AG04450 (cell line): ENCODE measurements around the gene LRP1B. TPM values are rescaled to one million over a fixed set of nuclear protein-coding genes. Genes with fewer than 3 reads are reported as not detected.

Experiments
- CTCF ChIA-PET: fragments of 300-600, 350-600 bp; formaldehyde crosslinking; extraction: SDS; loops from one replicate; lab custom pipeline; 2022; ENCODE audit warnings: antibody characterized with exemption, inconsistent platforms; lab: Charles Lee
- POLR2A ChIA-PET: fragments of 350-600 bp; formaldehyde crosslinking; extraction: SDS; loops from one replicate; lab custom pipeline; 2021; ENCODE audit warnings: antibody characterized with exemption, inconsistent platforms; lab: Yijun Ruan, JAX
- DNase-seq: peaks from one replicate; pipeline ENCODE4 v3.0.0-alpha.2; 2011; ENCODE audit warnings: low read depth, low spot score
- H3K27ac ChIP-seq: one replicate; pipeline ENCODE4 v1.5.1; 2012; ENCODE audit warnings: low read depth, low read length, control low read depth
- H3K27me3 ChIP-seq: one replicate; pipeline ENCODE4 v1.6.0; 2012; ENCODE audit warnings: low read length; ENCODE audit not compliant: control insufficient read depth, insufficient read depth
- H3K4me3 ChIP-seq: 2 replicates; pipeline ENCODE4 v1.5.1; 2011; ENCODE audit warnings: mild to moderate bottlenecking, low read depth, low read length, control low read depth
- H3K9me3 ChIP-seq: 2 replicates; pipeline ENCODE4 v1.5.1; 2012; ENCODE audit warnings: low read length; ENCODE audit not compliant: control insufficient read depth, insufficient read depth
- polyA plus RNA-seq: library from polyadenylated mRNA; depleted of rRNA; stranded (reverse); fragments of >200 nt; gene quantifications from 2 replicates; pipeline ENCODE4 v1.2.3, GENCODE V29; 2011
- TF ChIP-seq, protein P1 (sequence below): IDR thresholded peaks from 2 replicates; pipeline ENCODE4 v1.5.1; 2011; ENCODE audit warnings: low read depth, low read length, control low read depth, inconsistent platforms

LRP1B gene
- polyA plus RNA-seq, 1 experiment, result 0.15 TPM

DNA sequence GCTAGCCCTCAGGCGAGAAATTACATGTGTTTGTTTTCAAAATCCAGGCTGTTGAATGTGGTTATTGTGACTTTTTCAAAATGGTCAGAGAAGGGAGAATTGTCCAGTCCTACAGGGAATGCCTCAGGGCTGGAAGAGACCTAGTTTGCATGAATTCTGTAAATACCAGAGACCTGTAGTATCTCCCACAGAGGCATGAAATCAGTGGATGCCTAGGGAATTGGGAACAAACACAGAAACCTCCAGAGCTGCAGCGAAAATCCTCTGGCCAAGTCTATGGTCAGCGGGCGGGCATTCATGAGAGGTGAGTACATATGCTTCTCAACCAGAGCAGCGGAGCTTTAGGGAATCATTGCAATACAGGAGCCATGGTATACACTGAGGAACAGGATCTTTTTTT lies 1754.1 kb downstream of the LRP1B start:
- Histone ChIP-seq H3K9me3 (no peaks in the 10 kb centered on the region), H3K4me3 (no peak overlapping the region), H3K27ac (no peak overlapping the region), H3K27me3 (no peaks in the 10 kb centered on the region)
- ChIA-PET POLR2A (no interaction called here), CTCF (no interaction called here)
- TF ChIP-seq, protein P1, sequence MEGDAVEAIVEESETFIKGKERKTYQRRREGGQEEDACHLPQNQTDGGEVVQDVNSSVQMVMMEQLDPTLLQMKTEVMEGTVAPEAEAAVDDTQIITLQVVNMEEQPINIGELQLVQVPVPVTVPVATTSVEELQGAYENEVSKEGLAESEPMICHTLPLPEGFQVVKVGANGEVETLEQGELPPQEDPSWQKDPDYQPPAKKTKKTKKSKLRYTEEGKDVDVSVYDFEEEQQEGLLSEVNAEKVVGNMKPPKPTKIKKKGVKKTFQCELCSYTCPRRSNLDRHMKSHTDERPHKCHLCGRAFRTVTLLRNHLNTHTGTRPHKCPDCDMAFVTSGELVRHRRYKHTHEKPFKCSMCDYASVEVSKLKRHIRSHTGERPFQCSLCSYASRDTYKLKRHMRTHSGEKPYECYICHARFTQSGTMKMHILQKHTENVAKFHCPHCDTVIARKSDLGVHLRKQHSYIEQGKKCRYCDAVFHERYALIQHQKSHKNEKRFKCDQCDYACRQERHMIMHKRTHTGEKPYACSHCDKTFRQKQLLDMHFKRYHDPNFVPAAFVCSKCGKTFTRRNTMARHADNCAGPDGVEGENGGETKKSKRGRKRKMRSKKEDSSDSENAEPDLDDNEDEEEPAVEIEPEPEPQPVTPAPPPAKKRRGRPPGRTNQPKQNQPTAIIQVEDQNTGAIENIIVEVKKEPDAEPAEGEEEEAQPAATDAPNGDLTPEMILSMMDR, result no peak
- DNase-seq, result no peak

DNA sequence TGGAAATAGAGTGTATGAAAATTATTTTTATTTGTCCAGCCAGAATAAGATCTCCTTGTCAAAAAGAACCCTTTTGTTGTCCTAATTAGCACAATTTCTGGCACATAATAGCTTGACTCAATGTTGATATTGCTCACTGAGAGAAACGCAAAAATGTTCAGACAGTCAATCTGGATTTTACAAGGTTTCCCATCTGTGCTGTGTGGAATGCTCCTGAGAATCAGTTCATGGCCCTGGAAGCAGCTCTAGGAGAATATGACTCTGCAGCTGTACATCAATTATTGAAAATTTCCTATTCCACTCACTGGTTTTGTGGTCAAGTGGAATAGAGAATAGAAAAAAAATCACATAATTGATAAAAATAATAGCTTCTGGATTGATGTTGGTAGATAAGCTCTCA lies 1767.7 kb downstream of the LRP1B start:
- DNase-seq, result no peak
- TF ChIP-seq, protein P1, result no peak
- CTCF ChIA-PET, result no interaction called here
- POLR2A ChIA-PET, result no interaction called here
- H3K9me3 ChIP-seq, result no peaks in the 10 kb centered on the region
- no peaks in the 10 kb centered on the region for H3K27me3 ChIP-seq
- H3K27ac ChIP-seq, result no peak overlapping the region
- H3K4me3 ChIP-seq, result no peak overlapping the region

DNA sequence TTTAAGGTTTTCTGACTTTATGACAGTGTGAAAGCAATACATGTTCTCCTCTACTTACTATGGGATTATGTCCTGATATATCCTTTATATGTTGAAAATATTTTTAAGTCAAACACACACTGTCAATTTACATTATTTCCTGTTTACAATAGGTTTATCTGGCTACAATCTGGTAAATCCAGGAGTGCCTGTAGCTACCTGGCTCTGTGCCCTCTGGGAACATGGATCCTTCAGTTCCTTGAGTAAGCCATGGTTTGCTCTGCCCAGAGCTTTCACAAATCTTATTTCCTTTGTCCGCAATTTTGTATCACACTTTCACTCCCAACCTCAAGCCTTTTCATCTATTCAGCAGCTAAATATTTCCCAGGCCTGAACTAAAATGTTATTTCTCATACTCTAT lies 1768.5 kb downstream of the LRP1B start:
- no peaks in the 10 kb centered on the region for H3K9me3 ChIP-seq
- TF ChIP-seq, protein P1, result no peak
- no peak overlapping the region for H3K4me3 ChIP-seq
- DNase-seq, result no peak
- no peak overlapping the region for H3K27ac ChIP-seq
- ChIA-PET CTCF (no interaction called here), POLR2A (no interaction called here)
- H3K27me3 ChIP-seq, result no peaks in the 10 kb centered on the region

DNA sequence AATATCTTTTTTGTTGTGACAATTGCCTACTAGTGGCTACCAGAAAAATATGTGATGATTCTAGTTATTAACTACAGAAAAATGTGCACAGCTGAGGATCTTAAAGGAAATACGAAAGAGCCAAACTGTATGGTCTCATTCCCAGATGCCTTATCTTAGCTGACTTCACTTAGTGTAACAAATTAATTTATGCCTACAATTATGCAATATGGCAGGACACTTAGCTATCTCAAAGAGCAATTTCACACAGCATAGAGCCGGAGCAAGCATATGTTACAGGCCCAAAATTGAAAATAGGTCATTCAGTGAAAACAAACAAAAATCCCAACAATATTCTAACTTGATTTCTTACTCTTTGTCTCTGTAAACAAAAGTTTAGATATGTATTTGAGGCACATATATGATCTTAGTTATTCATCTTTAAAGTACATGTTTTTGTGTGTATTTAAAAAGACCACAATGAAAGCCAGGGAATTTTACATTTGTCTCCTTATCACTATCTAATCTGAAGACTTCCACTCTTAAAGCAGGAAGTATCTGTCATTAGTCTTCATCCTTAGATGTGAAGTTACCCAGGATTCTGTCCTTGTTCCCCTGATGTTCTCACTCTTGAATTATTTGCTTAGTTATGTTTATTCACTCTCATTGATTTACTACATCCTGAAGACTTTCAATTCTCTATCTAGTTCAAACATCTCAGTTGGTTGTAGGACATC lies 1771.6 kb downstream of the LRP1B start:
- H3K27ac ChIP-seq, result no peak overlapping the region
- no peaks in the 10 kb centered on the region for H3K9me3 ChIP-seq
- CTCF ChIA-PET, result no interaction called here
- H3K4me3 ChIP-seq, result no peak overlapping the region
- POLR2A ChIA-PET, result no interaction called here
- TF ChIP-seq, protein P1, result no peak
- DNase-seq, result no peak
- no peaks in the 10 kb centered on the region for H3K27me3 ChIP-seq

DNA sequence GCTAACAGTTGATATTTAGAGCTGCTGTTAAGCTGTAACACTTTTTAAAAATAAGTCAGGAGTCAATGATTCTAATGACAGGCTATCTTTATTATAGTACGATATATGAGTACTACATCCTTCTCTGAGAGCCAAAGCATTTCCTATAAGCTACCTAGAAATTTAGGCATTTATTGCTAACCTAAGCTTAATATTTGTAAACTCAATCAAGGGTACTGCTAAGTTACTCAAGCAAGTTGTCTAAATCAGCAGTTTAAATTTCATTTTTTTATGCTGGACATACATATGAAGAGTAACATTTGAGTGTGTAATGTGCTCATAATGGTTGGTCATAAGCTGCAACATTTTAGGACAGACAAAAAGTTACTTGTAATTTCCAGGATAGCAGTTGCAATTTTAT lies 1774.1 kb downstream of the LRP1B start:
- TF ChIP-seq, protein P1, result no peak
- H3K4me3 ChIP-seq, result no peak overlapping the region
- no peaks in the 10 kb centered on the region for H3K27me3 ChIP-seq
- ChIA-PET POLR2A (no interaction called here), CTCF (no interaction called here)
- H3K9me3 ChIP-seq, result no peaks in the 10 kb centered on the region
- DNase-seq, result no peak
- H3K27ac ChIP-seq, result no peak overlapping the region
